Hematopoietic multipotent progenitor cell treated with erythropoietin and hydrocortisone succinate and interleukin-3 and kit ligand, for 15 days (in vitro differentiated cells): ENCODE results near the gene ARHGAP6.
"Not testable (repeated sequence)": the region's sequence is repeated elsewhere in the genome, so short reads cannot be mapped to it uniquely, and the experiment has no call there.

ENCODE experiments used
- DNase-seq: peaks from one replicate; pipeline ENCODE4 v3.0.0-alpha.2; 2015; ENCODE audit warnings: low spot score

ARHGAP6 gene

DNA sequence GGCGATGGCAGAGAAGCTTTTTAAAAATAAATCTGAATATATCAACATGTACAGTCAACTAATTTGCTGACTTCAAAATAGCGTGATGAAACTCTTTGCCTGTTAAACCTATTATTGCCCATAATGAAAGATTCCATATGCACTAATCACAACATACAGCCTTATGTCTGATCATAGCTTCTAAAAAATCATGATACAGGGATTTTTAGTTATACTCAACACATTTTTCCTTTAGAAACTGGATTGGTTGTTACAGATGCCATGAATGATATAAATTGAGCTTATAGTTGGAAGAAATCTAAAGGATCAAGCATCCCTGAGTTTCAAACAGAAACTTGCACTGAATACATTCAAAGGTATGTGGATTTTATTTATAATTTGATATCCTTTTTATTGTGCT lies 372.6 kb downstream of the ARHGAP6 start, which contains the start of gene AMELX:
TSS of gene AMELX (plus strand) at position 301 of the 400 bp plus-strand sequence. CDS start 1,376 bp downstream, outside the sequence.
- no peak for DNase-seq

DNA sequence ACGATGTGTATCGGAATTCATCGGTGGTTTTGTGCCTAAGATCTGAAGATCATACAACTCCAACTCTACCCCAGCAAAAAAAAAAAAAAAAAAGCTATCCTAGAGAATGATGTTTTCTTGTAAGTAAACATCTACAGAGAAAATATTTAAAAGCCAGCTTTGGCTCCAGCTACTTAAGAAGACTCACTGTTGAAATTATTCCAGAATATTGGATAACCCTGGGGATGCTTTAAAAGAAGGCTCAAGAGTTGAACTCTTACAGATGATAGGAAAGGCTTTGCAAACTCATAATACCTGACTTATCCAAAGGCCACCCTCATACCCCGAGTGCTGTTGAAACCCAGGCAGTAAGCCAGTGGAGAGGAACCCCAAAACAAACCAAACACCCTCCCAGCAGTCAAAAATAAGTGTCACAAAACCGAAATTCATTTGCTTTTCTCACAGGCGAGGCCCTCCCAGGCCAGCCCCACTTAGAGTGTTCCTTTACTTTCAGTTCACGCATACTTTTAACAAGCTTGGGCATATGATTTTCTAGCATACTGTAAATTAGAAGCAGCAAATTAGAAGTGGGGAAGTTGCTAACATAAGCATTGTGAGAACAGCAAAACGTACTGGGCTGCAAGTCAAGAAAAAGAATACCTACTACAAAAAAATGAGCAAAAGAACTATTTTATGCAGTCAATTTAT lies 375.2 kb downstream of the ARHGAP6 start:
- DNase-seq: no peak

- no peak for DNase-seq
Observed at GRCh38 chrX:11287505-11287904, 378.2 kb downstream of the ARHGAP6 start.

DNA sequence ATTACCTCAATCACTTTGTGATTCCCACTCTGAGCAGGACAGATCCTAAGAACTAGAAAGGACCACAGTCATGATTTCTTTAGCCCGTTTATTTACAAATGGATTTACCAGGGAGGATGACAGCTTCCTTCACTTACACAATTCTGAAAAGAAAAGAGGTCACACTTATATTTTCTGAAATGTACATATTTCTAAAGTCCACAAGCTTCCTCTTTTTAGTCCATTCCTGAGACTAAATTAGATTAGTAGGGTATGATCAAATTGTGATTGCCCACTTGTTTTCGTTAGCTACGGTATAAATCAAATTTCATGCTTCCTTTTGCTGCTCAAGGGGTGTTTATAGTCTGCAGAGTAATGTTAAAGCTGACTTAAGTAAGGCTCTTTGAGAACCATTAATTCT lies 380.1 kb downstream of the ARHGAP6 start:
- DNase-seq: no peak

GRCh38 chrX:11282043-11282442 lies 383.7 kb downstream of the ARHGAP6 start:
- DNase-seq: no peak

DNA sequence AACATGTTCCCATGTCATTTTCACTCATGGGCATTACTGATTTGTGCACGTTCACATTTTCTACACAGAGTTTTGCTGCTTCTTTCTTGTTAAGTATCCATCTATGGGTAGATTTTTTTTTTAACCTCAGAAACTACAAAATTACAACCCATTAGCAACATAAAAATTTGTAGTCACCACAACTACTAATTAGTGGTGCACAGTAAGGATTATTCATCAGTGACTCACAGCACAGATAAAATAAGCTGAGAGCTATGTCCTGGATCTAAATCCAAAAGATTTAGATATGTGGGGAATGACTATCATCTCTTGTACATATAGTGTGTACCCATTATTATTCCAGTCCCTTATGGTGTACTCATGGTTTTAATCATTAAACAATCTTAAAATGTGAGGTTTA lies 392.2 kb downstream of the ARHGAP6 start:
- no peak for DNase-seq

- DNase-seq: no peak
Observed at GRCh38 chrX:11272863-11273262, 392.9 kb downstream of the ARHGAP6 start.

DNA sequence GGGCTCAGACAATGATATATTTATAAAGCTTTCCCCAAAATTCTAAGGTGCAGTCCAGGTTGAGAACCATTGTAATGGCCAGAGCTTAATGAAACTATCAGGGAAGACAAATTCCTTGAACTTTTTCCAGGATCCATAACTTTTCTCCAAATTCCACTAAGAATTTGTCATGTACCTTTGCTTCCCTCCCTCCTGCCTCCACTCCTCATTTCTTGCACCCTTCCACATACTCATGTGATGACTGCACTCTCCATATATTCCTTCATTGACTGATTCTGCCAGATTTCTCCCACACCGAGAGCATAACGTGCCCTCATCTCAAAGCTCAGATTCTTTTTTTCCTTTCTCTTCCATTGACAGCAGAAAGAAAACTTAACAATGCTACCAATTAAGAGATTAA lies 393.4 kb downstream of the ARHGAP6 start:
- no peak for DNase-seq

DNA sequence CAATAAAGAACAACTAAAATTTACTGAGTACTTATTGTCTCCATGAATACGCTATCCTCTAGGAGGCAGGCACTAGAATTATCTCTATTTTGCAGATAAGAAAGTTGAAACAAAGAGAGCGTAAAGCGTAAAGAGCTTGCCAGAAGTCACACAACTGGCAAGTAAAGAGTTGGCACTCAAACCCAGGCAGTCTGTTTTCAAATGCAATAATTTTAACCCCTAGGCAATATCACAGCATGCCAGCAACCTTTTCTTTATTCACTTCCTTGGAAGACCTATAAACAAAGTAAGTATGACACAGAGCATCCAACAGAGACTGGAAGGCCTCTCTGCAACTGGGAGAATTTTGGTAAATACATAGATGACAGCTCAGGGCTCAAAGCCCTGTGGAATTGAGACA lies 395.7 kb downstream of the ARHGAP6 start:
- DNase-seq: no peak

DNA sequence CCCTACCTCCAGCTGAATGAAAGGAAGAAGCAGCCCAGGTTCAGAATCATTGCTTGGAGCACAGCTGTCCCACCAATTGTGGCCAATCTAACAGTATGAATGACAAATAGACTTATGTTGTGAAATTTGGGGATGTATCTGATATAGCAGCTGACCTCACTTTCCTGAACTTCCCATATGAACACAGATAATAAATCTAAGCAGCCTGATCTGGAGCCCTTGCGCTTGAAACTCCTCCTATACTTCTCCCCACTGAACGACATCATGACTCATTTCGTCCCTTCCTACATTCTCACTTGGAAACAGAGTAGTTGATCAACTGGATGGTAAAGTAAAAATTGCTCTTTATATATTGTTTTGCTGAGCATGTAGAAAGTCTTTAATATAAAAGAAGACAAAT lies 396.7 kb downstream of the ARHGAP6 start:
- DNase-seq: no peak

DNA sequence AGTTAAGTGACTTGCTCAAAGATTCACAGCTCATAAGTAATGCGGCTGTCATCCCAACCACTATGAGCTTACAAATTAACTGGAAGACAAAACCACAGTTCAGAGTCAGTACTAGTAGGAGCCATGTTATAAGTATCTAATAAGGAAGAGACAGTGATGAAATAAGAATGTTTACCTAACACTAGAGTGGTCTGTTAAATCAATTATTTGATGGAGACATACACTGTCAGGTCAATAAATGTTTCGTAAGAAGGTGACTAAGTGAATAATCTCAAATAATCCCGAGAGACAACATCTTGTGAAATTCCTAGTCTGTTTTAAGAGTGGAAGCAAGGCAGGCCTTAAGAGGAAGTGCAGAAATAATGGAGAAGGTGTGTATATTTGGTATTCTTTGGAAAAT lies 398.3 kb downstream of the ARHGAP6 start:
- no peak for DNase-seq

DNA sequence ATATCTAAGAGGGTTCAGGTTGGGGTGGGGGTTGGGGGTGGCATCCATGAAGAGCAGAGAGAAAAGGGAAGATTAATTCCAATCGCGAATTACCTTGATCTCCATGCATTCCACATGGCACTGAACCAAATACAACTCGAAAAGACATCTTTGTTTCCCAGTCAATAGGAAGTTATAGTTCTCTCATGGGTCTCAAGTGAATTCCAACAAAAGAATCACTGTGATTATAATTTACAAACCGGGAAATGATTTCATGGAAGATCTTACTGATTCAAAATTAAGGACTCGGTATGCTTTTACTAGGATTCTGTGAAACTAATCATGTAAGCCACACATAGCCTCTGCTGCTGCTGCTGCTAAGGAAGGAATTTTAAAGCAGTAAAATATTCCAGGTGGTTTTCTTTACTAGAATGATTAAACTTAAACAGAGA lies 399.1 kb downstream of the ARHGAP6 start:
- no peak for DNase-seq

- no peak for DNase-seq
Observed at GRCh38 chrX:11265352-11265751, 400.4 kb downstream of the ARHGAP6 start.

DNA sequence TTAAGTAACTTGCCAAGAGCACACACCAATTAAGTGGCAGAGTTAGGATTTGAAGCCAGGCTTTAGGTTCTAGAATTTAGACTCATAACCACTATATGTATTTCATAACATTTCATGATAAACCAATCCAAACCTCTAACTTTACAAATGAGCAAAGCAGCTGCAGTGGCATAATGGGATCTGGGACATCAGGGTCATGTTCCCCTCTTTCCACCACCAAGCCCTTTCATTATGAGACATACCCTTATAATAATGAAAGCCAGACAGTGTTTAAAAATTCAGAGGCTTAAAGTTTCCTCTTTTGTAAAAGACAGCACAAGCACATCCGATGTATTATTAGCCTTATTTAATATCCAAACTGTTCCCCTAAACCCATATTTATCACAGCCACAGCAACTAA lies 400.8 kb downstream of the ARHGAP6 start:
- no peak for DNase-seq

GRCh38 chrX:11261260-11261659 lies 404.5 kb downstream of the ARHGAP6 start:
- DNase-seq: no peak

GRCh38 chrX:11259437-11259836 lies 406.3 kb downstream of the ARHGAP6 start:
- no peak for DNase-seq

DNA sequence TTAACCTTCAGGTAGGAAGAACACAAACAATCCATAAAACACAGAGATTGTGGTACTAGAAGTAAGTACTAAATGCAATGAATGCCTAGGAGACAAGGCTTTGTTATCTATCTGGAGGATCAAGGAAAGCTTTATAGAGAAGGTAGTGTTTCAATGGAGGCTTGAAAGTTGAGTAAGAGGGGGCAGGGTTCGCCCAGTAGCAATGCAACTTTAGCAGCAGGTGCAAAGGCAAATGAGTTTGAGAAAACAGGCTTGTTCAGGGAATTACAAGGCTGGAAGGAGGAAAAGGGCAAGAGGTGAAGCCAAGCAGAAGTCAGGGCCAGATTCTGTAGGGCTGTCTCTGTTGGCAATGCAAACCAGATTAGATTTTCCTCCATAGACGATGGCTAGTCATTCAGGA lies 408.0 kb downstream of the ARHGAP6 start:
- DNase-seq: no peak

GRCh38 chrX:11257290-11257689 lies 408.4 kb downstream of the ARHGAP6 start:
- DNase-seq: no peak

GRCh38 chrX:11254417-11255109 lies 411.2 kb downstream of the ARHGAP6 start:
- no peak for DNase-seq

- DNase-seq: no peak
Observed at GRCh38 chrX:11244636-11245035, 421.1 kb downstream of the ARHGAP6 start.

- no peak for DNase-seq
Observed at GRCh38 chrX:11242704-11243103, 423.0 kb downstream of the ARHGAP6 start.

- DNase-seq: no peak
Observed at GRCh38 chrX:11241720-11242119, 424.0 kb downstream of the ARHGAP6 start.

DNA sequence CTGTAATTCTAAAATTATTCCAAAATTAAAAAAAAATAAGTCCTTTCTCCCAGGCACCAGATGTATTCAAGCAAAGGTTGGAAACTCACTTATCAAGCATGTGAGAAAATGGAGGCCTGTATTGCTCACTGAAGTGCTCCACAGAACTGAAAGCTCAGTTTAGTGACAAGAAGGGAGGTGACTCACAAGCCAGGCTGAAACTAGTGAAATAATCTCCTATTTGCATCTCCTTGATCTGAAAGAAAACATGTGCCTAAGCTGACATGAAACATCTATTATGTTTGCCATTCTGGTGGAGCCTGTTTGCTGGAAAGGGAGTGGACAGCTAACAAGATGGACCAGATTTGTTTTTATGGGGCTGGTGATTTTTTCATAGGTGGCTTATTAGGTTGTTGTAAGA lies 426.5 kb downstream of the ARHGAP6 start:
- DNase-seq: no peak

GRCh38 chrX:11235377-11235776 lies 430.3 kb downstream of the ARHGAP6 start:
- DNase-seq: not testable (repeated sequence)
